LNCAP (cell line): Measurements from ENCODE around the gene CRYGA.

Source experiments
- CTCF ChIP-seq: fragments of 450-650 bp; IDR thresholded peaks from 2 replicates; pipeline ENCODE4 v1.5.1; 2017; ENCODE audit warnings: mild to moderate bottlenecking

CRYGA gene

DNA sequence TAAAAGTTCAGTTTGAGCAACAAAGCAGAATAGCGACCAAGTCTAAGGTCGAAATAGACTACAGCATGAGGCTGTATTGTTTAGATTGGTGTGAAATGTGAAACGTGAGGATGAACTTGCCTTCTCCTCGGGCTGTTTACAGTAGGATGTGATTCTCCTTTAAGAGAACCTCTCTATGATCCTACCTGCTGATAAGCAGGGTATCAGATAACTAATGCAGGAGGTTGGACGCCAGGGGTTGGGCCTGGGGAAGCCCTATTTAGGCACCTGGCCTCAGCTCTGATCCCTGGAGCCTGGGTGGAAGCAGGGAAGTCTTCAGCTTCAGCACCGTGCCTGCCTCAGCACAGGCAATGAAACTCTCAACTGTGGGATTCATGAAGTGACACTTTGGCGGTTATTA is 50.4 kb downstream of the CRYGA start:
- TF ChIP-seq CTCF: no peak
